Globus pallidus (tissue), 1 donor: ENCODE data around the gene IQGAP1.
"Not testable (repeated sequence)": the region's sequence is repeated elsewhere in the genome, so short reads cannot be mapped to it uniquely, and the experiment has no call there.

ENCODE experiments used
- DNase-seq: peaks from one replicate; pipeline ENCODE4 v3.0.0-alpha.2; 2015; ENCODE audit warnings: low spot score

IQGAP1 gene

DNA sequence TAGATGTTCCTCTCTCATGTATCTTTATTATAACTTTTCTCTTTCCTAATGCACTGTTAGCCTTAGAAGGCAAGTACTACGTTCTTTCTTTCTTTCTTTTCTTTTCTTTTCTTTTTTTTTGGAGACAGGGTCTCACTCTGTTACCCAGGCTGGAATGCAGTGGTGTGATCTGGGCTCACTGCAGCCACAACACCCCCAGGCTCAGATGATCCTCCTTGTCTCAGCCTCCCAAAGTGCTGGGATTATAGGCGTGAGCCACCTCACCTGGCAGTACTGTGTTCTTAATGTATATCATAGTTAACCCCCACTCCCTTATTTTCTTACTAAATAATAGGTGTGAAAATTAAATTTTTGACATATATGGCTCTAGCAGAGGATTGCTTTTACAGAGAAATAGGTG, 23.1 kb downstream of the IQGAP1 start:
- no peak for DNase-seq

DNA sequence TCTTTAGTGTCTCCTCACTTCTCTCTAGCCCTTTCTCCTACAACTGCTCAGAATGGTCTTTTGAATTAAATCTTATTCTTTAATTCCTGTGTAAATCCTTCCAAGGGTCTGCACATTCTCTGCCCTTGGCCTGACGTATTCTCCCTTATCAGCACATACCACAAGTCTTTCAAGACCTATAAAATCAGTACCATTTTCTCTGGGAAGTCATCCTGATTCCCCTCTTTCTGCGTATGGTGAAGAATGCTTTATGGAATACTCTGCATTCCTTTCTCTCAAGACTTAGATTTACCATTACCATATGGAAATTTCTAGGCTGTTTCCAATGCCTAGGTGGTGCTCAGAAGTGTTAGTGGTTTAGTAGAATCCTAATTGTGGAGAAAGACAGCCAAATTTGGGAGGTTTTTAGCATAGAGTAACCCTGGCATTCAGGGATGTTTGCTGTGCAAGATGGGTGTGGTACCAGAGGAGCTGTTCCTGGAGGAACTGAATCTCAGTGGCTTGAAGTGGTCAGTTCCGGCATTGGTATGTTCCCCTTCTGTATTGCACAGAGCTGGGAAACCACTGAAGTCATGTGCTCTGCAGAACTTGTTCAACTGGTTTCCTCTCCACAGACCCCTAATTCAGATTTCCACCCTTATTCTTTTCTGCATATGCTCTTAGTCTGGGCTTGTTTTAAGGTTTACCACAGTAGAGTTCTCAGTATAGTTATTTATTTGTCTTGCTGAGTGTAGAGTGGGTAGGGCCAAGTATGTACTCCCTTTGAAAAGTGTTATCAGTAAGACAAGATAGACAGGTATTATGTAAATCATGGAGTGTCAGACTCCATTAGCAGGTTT, 24.5 kb downstream of the IQGAP1 start:
- DNase-seq: no peak

DNA sequence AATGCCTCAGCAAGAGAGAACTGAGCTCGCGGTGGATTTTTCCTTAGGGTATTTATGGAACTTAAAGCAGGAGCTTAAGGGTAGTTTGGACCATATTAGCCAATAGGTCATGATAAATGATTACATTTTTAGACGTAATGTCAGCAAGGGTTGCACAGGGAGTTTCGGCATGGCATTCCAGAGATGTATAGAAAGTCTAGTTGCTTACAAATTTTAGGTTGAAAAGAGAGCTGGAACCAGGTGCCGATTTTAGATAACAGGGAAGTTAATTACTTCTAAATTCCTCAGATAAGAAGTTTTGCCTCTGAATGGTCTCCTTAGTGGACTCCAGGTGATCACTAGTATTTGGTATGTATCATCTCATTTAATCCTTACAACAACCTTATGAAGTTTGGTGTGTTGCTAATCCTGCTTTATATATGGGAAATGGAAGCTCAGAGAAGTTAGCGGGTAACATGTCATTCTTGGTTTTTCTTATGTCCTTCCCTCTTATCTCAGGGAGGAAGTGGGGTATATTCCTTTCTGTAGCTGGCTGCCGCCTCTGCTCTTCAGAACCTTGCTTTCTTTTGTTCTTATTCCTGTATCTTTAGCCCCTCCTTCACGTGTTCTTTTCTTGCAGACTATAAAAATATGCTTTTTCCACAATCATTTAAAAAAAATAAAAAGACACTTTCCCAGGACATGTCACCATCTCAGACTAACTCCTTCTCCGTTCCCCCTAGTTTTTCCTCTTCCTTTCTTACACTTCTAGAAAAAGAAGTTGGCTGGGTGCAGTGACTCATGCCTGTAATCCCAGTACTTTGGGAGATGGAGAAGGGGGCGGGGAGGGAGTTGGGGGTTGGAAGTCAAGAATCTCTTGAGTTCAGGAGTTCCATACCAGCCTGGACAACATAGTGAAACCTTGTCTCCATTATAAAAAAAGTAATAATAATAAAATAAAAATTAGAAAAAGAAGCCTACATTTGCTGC, 25.7 kb downstream of the IQGAP1 start:
- DNase-seq: no peak

DNA sequence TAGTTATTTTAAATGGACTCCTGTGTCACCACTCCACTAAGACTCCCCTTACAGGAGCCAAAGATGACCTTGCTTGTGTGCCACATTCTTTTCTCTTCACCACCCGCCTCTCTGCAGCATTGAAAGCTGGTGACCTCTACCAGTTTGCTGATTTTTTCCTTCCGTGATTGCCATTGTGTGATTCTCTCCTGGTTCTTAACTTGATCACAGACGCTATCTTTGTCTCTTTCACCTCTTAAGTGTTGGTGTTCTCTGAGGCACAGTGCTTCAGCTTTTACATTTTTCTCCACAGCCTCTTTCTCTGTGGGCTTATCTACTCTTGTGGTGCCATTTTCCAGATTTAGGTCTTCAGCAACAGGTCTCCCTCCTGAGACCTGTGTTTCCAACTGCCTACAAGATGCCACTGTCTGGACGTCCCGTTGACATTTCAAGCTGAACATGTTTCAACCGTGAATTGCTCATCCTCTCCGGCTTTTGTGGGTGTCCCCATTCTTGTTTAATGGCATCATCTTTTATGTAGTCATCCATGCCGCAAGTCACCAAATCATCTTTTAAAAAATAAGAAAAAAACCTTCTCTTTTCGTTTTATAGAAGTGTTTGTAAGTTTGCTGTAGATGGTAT, 26.5 kb downstream of the IQGAP1 start:
- DNase-seq: no peak

DNA sequence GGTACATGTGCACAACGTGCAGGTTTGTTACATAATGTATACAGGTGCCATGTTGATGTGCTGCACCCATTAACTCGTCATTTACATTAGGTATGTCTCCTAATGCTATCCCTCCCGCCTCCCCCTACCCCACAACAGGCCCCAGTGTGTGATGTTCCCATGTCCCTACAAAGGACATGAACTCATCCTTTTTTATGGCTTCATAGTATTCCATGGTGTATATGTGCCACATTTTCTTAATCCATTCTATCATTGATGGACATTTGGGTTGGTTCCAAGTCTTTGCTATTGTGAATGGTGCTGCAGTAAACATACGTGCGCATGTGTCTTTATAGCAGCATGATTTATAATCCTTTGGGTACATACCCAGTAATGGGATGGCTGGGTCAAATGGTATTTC, 28.0 kb downstream of the IQGAP1 start:
- not testable (repeated sequence) for DNase-seq

DNA sequence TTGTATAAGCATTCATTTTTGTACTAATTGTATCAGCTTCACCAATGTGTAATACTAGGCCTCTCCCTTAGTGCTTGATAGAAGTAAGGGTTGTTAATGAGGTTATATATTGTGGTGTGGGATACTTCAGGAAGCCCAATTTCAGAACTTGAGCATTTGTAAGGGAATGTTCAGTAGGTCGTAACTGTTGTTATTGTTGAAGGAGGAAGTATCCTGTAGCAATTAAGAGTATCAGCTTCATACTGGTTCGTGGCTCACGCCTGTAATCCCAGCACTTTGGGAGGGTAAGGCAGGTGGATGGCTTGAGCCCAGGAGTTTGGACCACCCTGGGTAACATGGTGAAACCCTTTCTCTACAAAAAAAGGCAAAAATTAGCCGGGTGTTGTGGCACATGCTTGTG, 30.6 kb downstream of the IQGAP1 start:
- no peak for DNase-seq

DNA sequence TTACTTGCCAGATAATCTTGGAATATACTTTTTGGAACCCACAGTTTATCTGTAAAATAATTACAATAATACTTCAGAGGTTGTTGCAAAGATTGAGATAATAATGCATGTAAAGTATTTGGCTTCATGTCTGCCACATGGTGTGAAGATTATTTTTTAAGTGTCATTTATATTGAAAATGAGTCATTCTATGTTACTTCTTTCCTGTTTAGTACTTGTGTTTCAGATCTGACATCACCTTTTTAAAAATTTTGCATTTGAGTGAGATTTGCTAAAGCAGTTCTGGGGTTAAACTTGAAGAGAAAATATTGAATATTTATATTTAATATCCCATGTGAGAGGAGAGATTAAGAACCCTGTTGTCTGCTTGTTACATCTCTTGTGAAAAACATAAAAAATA, 31.2 kb downstream of the IQGAP1 start:
- no peak for DNase-seq

DNA sequence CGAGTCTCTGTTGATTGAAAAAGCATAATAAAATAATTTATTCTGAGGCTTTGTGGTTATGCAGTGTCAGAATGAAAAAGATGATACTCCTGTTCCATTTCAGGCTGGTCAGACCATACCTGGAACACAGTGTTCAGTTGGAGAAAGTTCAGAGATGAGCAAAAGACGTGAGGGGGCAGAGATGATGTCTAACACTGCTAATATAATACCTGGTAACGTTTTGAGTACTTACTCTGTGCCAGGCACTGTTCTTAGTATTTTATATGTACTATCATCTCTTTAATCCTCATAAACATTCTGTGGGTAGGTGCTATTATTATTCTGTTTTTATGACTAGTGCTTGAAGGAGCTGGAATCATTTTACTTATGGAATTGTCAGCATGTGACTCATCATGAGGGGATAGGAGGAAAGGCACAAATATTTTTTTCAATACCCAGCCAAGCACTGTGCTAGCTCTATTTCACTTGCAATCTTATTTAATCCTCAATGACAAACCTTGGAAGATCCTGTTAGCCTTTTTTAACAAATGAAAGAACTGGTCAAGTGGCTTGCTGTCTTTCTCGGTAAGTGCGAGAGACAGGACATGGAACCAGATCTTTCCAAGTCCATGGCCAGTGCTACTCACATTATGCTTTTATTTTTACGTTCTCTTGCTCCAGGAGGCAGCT, 31.8 kb downstream of the IQGAP1 start:
- DNase-seq: no peak

DNA sequence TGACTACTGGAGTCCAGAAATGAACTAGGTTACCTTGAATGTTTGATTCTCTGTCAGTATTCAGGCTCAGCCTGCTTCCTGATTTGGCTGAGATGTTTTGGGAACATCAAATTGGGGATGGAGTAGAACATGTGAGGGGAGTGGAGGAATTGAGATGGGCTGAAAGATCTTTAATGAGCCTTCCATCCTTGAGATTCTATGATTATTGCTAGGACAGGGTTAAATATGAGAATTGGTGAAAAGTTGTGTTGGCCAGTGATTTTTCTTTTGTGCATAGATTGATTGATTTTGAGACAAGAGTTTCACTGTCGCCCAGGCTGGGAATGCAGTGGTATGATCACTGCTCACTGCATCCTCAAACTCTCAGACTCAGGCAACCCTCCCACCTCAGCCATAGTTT, 32.4 kb downstream of the IQGAP1 start:
- DNase-seq: no peak

DNA sequence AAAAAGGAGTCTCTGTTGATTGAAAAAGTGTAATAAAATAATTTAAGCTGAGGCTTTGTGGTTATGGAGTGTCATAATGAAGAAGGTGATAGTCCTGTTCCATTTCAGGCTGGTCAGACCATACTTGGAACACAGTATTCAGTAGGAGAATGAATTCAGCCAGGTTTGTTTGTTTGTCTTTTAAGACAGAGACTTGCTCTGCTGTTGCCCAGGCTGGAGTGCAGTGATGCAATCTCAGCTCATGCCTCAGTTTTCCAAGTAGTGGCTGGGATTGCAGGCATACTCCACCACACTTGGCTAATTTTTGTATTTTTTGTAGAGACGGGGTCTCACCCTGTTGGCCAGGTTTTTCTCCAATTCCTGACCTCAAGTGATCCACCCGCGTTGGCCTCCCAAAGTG, 33.5 kb downstream of the IQGAP1 start:
- no peak for DNase-seq

DNA sequence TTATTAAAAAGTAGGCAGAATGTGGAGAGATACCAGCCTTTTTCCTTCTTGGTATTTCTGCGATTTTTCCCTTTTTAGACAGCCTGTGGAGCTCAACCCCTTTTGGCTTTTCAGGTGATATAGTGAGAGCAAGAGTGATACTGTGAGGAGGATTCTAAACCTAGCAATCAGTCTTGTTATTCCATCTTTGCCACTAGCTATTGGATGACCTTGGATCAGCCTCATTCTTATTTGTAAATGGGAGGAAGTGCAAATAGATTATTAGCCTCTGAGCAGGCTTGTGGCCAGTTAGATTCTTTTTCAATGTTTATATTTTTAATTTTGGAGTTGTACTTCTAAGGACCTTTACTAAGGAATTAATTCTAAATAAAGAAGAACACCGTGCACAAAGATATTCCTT, 34.0 kb downstream of the IQGAP1 start:
- DNase-seq: no peak

DNA sequence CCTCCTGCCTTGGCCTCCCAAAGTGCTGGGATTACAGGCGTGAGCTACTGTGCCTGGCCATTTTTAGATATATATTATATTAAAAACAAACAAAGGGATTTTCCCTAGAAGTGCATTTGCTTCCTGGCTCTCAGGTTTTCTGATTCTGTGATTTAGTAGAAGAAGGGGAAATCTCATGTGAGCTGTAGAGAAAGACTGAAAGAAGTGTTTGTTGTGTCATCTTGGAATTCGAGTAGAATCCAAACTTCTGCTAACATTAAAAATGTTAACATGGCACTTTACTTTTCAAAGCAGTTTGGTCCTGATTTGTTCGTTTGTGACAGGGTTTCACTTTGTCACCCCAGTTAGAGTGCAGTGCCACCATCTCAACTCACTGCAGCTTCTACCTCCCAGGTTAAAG, 34.9 kb downstream of the IQGAP1 start:
- DNase-seq: no peak

DNA sequence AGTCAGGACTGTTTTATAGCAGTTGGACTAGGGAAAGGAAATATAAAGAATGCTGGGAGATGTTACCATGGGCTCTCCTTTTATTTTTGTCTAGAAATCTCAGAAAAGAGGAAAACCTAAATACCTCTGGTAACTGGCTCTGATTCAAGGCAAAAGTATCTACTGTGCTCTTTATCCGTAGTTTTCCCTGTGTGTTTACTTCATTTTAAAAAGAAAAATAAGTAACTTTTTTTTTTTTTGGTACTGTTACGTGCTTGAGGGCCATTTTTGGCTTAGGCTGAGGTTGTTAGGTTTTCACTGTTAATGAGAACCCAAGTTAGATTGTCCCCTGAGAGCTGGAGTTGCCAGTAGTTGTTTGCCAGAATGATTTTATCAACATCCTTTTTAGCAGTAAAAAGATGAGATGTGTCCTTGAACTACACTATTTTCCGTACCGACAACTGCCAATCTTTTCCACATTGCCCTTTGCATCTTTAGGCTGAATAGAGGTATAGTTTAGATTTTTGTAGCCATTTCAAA, 35.8 kb downstream of the IQGAP1 start:
- no peak for DNase-seq

DNA sequence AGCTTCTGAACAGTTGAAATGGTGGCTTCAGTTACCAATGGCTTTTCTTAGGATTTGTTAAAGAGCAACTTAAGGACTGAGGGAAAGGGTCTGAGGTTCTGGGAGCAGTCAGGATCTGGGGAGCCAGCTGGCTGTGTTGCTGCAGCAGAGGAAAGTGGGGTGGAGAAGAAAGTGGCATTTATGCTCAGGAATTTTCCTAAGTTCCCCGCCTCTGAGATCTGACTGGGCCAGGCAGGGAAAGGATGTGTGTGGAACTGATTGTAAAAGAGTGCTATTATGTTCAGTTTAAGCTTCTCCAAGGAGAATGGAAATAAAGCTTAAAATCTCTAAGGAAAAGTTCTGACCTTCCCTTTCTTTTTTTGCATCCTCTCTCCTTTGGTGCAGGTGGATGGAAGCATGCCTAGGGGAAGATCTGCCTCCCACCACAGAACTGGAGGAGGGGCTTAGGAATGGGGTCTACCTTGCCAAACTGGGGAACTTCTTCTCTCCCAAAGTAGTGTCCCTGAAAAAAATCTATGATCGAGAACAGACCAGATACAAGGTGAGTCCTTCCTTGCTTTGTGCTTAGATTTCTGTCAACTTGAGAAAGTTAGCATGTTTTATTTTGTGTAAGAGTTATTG, 37.8 kb downstream of the IQGAP1 start:
- peak; percentile 66 for DNase-seq

DNA sequence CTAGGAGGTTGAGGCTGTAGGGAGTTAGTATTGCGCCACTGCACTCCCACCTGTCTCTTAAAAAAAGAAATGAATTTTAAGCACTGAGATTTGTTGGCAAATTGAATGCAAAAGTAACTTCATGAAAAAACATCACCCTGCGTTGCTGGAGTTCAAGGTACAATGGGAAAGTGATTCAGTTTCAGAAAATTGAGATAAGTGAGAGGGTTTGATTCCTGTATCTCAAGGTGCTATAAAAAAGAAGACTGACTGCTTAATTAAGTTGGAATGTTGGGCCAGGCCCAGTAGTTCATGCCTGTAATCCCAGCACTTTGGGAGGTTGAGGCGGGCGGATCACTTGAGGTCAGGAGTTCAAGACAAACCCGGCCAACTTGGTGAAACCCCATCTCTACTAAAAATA, 39.1 kb downstream of the IQGAP1 start:
- no peak for DNase-seq

DNA sequence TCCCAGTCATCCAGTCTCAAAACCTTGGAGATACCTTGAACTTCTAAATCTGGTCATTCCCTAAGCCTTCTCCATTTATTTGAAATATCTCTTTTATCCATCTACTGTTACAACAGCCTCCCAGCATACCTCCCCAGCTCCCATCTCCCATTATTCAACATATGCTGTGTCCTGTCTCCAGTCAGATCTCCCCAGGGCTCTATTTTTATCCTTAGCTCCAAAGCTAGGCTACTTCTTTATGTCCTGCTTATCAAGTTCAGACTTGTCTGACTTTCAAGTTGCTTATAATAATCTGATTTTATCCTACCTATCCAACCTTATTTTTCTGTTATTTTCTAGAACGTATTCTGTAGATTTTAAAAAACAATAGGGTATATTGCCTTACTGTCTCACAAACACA, 44.2 kb downstream of the IQGAP1 start:
- no peak for DNase-seq

DNA sequence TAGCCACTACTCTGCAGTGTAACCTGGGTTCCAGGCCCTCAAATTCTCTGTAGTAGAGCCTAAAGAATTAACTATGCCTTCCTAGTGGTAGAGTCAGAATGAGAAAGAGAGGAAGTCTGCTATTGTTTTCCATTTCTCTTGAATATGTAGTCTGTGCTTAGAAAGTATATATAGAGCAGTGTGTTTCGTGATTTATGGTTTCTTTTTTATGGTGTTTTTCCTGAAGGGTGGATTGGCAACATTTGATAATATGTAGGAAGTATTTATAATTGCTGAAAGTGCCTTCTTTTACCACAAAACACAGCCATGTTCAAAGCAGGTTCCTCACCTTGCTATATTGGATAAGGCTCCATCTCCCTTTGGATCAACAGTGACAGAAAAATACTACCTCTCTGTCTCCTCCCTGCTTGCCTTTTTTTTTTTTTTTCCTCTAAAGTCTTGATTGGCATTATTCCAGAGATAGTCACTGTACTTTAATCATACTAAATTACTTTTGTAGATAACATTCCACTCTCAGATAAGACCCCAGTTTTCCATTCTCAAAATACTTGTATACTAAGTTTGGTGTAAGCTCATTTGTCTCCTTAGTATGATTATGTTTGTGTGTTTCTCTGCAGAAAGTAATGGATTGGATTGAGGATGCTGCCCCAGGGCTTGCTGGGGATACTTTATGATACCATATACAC, 47.8 kb downstream of the IQGAP1 start:
- DNase-seq: no peak

DNA sequence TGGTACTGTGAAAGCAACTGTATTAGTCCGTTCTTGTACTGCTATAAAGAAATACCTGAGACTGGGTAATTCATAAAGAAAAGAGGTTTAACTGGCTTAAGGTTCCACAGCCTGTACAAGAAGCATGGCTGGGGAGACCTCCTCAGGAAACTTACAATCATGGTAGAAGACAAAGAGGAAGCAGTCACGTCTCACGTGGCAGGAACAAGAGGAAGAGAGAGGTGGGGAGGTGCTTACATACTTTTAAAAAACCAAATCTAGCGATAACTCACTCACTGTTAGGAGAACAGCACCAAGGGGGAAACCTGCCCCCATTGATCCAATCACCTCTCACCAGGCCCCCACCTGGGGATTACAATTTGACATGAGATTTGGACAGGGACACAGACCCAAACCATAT, 48.9 kb downstream of the IQGAP1 start:
- no peak for DNase-seq

DNA sequence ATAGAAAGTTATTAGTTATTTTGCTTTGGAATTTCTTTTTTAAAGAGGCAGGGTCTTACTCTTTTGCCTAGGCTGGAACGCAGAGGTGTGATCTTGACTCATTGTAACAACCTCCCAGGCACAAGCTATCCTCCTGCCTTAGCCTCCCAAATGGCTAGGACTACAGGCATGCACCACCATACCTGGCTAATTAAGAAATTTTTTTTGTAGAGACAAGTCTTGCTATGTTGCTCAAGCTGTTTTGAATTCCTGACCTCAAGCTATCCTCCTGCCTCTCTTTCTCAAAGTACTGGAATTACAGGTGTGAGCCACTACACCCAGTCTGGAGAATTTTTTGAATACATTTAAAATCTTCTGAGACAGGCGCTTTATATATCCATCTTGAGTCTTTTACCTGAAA, 49.5 kb downstream of the IQGAP1 start:
- DNase-seq: no peak

DNA sequence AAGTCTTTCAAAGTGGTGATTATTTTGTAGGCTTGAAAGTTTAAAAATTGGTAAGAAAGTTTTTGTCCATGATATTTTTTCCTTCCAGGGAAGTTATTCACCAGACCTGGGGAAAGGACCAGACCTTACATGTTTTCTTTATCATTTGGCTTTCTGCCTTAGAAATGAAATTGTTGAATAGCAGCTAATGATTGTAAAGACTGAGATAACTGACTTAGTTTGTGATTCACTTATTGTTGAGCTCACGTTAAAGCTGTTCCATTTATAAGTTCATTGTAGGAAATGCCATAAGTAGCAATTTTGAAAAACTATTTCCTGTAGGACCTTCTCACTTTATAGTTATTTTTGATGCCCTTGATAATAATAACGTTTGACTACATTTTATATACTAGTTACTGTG, 51.9 kb downstream of the IQGAP1 start:
- DNase-seq: no peak

DNA sequence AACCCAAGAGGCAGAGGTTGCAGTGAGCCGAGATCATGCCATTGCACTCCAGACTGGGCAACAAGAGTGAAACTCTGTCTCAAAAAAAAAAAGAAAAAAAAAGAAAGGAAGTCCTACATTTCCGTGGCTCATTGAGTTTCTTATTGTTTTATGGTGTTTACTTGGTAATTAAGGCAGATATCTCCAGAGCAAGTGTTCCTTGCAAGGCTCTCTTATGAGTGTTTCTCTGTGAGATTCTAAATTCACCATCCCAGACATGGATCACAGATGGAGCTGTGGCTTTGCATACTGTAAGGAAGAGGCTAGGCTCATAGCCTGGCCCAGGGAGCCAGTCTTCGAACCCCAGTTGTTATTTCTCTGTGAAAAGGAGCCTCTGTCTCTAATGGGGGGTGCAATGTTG, 53.0 kb downstream of the IQGAP1 start:
- no peak for DNase-seq
